SK-N-SH (cell line): ENCODE results near the gene APOM.

ENCODE experiments used
- CHD2 ChIP-seq: fragments of 150-350 bp; IDR thresholded peaks from 2 replicates; pipeline ENCODE4 v1.6.1; 2018; ENCODE audit warnings: low read length; ENCODE audit not compliant: partially characterized antibody
- CTCF ChIP-seq: fragments of 200-600 bp; sonication (generic); IDR thresholded peaks from 2 replicates; pipeline ENCODE4 v1.6.1; 2017; ENCODE audit warnings: antibody characterized with exemption, mild to moderate bottlenecking, moderate library complexity
- EP300 ChIP-seq, 2 experiments: IDR thresholded peaks; 2 replicates each; pipeline versions ENCODE4 v1.4.0 to v1.6.1; 2012; ENCODE audit warnings: borderline replicate concordance in 1 of 2, low read depth in 1 of 2, low read length in 1 of 2
- EZH2phosphoT487 ChIP-seq: fragments of 200-600 bp; sonication (generic); IDR thresholded peaks from 2 replicates; pipeline ENCODE4 v1.6.1; 2017; ENCODE audit warnings: low read depth, mixed run types, mild to moderate bottlenecking, antibody characterized with exemption, moderate library complexity, borderline replicate concordance
- FOXM1 ChIP-seq: IDR thresholded peaks from 2 replicates; pipeline ENCODE4 v1.4.0; 2012; ENCODE audit warnings: low read depth, mild to moderate bottlenecking
- RFX5 ChIP-seq: IDR thresholded peaks from 2 replicates; pipeline ENCODE4 v1.6.1; 2012; ENCODE audit warnings: mild to moderate bottlenecking, improper control_type of control experiment, low read length
- ZBTB33 ChIP-seq: IDR thresholded peaks from 2 replicates; pipeline ENCODE4 v1.4.0; 2012; ENCODE audit warnings: low read depth, borderline replicate concordance

DNA sequence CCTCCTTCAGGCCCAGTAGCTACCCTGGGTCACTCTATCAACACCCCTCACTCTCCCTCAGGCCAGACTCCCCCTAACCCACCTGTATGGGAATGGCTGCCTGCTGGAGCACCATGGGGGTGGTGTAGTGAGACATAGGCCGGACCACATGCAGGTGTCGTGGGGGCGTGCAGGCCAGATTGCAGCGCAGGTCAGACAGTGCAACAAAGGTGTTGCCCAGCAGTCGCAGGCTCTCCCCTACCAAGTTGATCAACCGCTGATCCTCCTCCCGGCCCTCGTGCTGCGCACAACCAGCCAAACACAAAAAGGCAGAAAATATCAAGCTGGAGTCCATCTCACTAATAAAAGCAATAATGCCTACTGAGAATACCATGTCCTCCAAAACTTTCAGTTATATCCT lies 10.4 kb upstream of the APOM start:
- TF ChIP-seq CHD2, result no peak
- TF ChIP-seq FOXM1, result no peak
- no peak for TF ChIP-seq RFX5
- TF ChIP-seq CTCF, result no peak
- no peak for TF ChIP-seq EZH2phosphoT487
- no peak for TF ChIP-seq ZBTB33
- TF ChIP-seq EP300 (IDR thresholded peaks at IDR 0.05; ENCODE audit: borderline replicate concordance in 1 of 2, low read depth in 1 of 2, low read length in 1 of 2), result no peak
